ENCODE measurements around the gene TROAP. TPM values are rescaled to one million over a fixed set of nuclear protein-coding genes. Genes with fewer than 3 reads are reported as not detected.
"Not testable (repeated sequence)": the region's sequence is repeated elsewhere in the genome, so short reads cannot be mapped to it uniquely, and the experiment has no call there.

Gene TROAP
- total and polyA plus RNA-seq, 2 donors from 2014 or later: 1.0 to 1.5 TPM

DNA sequence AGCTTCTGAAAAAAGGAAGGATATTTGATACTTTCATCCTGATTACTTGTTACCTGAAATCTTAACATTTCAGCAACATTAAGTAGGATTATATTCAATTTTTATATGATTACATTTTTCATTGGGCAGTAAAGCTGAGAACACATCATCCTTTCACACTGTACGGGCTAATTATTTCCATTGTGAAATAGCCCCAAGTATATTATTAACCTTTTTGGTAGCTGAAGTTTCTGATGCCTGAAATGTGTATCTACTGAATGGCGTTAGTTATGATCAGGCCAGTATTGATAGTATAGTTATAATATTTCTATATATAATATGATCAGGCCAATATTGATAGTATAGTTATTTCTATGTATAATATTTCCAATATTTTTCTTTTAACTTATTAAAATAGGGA is 54.3 kb downstream of the TROAP start:
- no peaks in the 10 kb centered on the region for H3K27me3 ChIP-seq (ENCODE audit: control insufficient read depth, insufficient read depth, low read length)
- no peak overlapping the region for H3K9ac ChIP-seq (ENCODE audit: low read length in 3 of 3)
- no peak overlapping the region for H3K27ac ChIP-seq (ENCODE audit: low read depth in 2 of 2, low read length in 2 of 2)
- FAIRE-seq (no peak), DNase-seq (no peak)
- H3K4me1 ChIP-seq (ENCODE audit: control insufficient read depth in 2 of 3, insufficient read depth in 2 of 3, low read depth in 1 of 3, low read length in 3 of 3): no peaks in the 10 kb centered on the region
- intact Hi-C loops (cut with DNase I): no loop called here
- H3K4me3 ChIP-seq (ENCODE audit: low read length in 3 of 3): no peak overlapping the region
- no peaks in the 10 kb centered on the region for H3K36me3 ChIP-seq (ENCODE audit: control insufficient read depth in 2 of 3, insufficient read depth in 3 of 3, low read length in 3 of 3)
- no peaks in the 10 kb centered on the region for H3K9me3 ChIP-seq (ENCODE audit: control insufficient read depth in 2 of 3, insufficient read depth in 1 of 3, low read length in 3 of 3)
- TF ChIP-seq, protein P1, sequence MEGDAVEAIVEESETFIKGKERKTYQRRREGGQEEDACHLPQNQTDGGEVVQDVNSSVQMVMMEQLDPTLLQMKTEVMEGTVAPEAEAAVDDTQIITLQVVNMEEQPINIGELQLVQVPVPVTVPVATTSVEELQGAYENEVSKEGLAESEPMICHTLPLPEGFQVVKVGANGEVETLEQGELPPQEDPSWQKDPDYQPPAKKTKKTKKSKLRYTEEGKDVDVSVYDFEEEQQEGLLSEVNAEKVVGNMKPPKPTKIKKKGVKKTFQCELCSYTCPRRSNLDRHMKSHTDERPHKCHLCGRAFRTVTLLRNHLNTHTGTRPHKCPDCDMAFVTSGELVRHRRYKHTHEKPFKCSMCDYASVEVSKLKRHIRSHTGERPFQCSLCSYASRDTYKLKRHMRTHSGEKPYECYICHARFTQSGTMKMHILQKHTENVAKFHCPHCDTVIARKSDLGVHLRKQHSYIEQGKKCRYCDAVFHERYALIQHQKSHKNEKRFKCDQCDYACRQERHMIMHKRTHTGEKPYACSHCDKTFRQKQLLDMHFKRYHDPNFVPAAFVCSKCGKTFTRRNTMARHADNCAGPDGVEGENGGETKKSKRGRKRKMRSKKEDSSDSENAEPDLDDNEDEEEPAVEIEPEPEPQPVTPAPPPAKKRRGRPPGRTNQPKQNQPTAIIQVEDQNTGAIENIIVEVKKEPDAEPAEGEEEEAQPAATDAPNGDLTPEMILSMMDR (IDR thresholded peaks at IDR 0.05; ENCODE audit: borderline replicate concordance, extremely low read depth, insufficient read depth): no peak

DNA sequence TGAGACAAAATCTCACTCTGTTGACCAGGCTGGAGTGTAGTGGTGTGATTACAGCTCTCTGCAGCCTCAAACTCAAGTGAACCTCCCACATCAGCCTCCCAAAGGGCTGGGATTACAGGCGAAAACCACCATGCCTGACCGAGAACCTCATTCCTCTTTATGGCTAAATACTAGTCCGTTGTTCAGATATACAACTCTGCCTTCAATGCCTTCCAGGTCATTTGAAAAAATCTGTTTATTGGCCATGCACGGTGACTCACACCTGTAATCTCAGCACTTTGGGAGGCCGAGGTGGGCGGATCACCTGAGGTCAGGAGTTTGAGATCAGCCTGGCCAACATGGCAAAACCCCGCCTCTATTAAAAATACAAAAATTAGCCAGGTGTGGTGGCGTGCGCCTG is 57.1 kb downstream of the TROAP start:
- H3K9me3 ChIP-seq (ENCODE audit: control insufficient read depth in 2 of 3, insufficient read depth in 1 of 3, low read length in 3 of 3); H3K27ac ChIP-seq (ENCODE audit: low read depth in 2 of 2, low read length in 2 of 2); DNase-seq; H3K36me3 ChIP-seq (ENCODE audit: control insufficient read depth in 2 of 3, insufficient read depth in 3 of 3, low read length in 3 of 3); H3K27me3 ChIP-seq (ENCODE audit: control insufficient read depth, insufficient read depth, low read length); FAIRE-seq; H3K4me3 ChIP-seq (ENCODE audit: low read length in 3 of 3); H3K9ac ChIP-seq (ENCODE audit: low read length in 3 of 3); H3K4me1 ChIP-seq (ENCODE audit: control insufficient read depth in 2 of 3, insufficient read depth in 2 of 3, low read depth in 1 of 3, low read length in 3 of 3); intact Hi-C loops (cut with DNase I): not testable (repeated sequence)

Other genes with a start within 250 kb of the TROAP start
- gene DHH, start 228.5 kb upstream of the TROAP start, total RNA-seq: 1.6 TPM
- 0.54 TPM for gene DHH, start 228.5 kb upstream of the TROAP start, polyA plus RNA-seq (ENCODE audit: insufficient read depth, low read depth, low replicate concordance)
- gene LMBR1L, start 212.4 kb upstream of the TROAP start, total RNA-seq: 64.8 TPM
- gene LMBR1L, start 212.4 kb upstream of the TROAP start, polyA plus RNA-seq (ENCODE audit: insufficient read depth, low read depth, low replicate concordance): 21.2 TPM
- 537 TPM for gene TUBA1B, start 191.9 kb upstream of the TROAP start, total RNA-seq
- gene TUBA1B, start 191.9 kb upstream of the TROAP start, polyA plus RNA-seq (ENCODE audit: insufficient read depth, low read depth, low replicate concordance): 533 TPM
- 94.3 TPM for gene TUBA1A, start 134.2 kb upstream of the TROAP start, total RNA-seq
- 128 TPM for gene TUBA1A, start 134.2 kb upstream of the TROAP start, polyA plus RNA-seq (ENCODE audit: insufficient read depth, low read depth, low replicate concordance)
- 149 TPM for gene TUBA1C, start 58.2 kb upstream of the TROAP start, total RNA-seq
- 204 TPM for gene TUBA1C, start 58.2 kb upstream of the TROAP start, polyA plus RNA-seq (ENCODE audit: insufficient read depth, low read depth, low replicate concordance)
- gene PRPH, start 28.1 kb upstream of the TROAP start, total RNA-seq: 2.7 TPM
- 0.71 TPM for gene PRPH, start 28.1 kb upstream of the TROAP start, polyA plus RNA-seq (ENCODE audit: insufficient read depth, low read depth, low replicate concordance)
- 1.0 TPM for gene C1QL4, start 13.9 kb downstream of the TROAP start, total RNA-seq
- not detected for gene C1QL4, start 13.9 kb downstream of the TROAP start, polyA plus RNA-seq (ENCODE audit: insufficient read depth, low read depth, low replicate concordance)
- gene DNAJC22, start 23.6 kb downstream of the TROAP start, total RNA-seq: 16.2 TPM
- 15.1 TPM for gene DNAJC22, start 23.6 kb downstream of the TROAP start, polyA plus RNA-seq (ENCODE audit: insufficient read depth, low read depth, low replicate concordance)
- 23.7 TPM for gene SPATS2, start 44.2 kb downstream of the TROAP start, total RNA-seq
- gene SPATS2, start 44.2 kb downstream of the TROAP start, polyA plus RNA-seq (ENCODE audit: insufficient read depth, low read depth, low replicate concordance): 10.0 TPM
- 2.8 TPM for gene KCNH3, start 215.8 kb downstream of the TROAP start, total RNA-seq
- gene KCNH3, start 215.8 kb downstream of the TROAP start, polyA plus RNA-seq (ENCODE audit: insufficient read depth, low read depth, low replicate concordance): 1.4 TPM
- 66.8 TPM for gene MCRS1, start 244.9 kb downstream of the TROAP start, total RNA-seq
- gene MCRS1, start 244.9 kb downstream of the TROAP start, polyA plus RNA-seq (ENCODE audit: insufficient read depth, low read depth, low replicate concordance): 60.4 TPM

Measured in kidney (tissue), 14 donors.